HEK293 (cell line): Measurements from ENCODE around the gene IL1RAP.

Experiments used
- BCL11B ChIP-seq: fragments of 450-650 bp; formaldehyde crosslinking; IDR thresholded peaks from 2 replicates; pipeline ENCODE4 v1.5.1; 2016; ENCODE audit warnings: low read depth, missing biosample characterization, missing genetic modification characterization
- CTCF ChIP-seq: fragments of 450-650 bp; formaldehyde crosslinking; IDR thresholded peaks from 2 replicates; pipeline ENCODE4 v1.5.1; 2016; ENCODE audit warnings: missing biosample characterization, missing genetic modification characterization
- GLI2 ChIP-seq: fragments of 450-650 bp; formaldehyde crosslinking; IDR thresholded peaks from 2 replicates; pipeline ENCODE4; 2017; ENCODE audit warnings: missing biosample characterization, missing genetic modification characterization, low read depth, borderline replicate concordance
- HOXA7 ChIP-seq: sonication (generic); formaldehyde crosslinking; IDR thresholded peaks from 2 replicates; pipeline ENCODE4 v1.8.1; 2022; ENCODE audit warnings: missing genetic modification reagents, borderline replicate concordance
- MEIS1 ChIP-seq: sonication (generic); formaldehyde crosslinking; IDR thresholded peaks from 2 replicates; pipeline ENCODE4 v1.8.1; 2022; ENCODE audit warnings: missing genetic modification reagents, mild to moderate bottlenecking, borderline replicate concordance
- PRDM6 ChIP-seq: fragments of 450-650 bp; formaldehyde crosslinking; IDR thresholded peaks from 2 replicates; pipeline ENCODE4 v1.5.1; 2017; ENCODE audit warnings: missing biosample characterization, missing genetic modification characterization
- YY1 ChIP-seq: fragments of 450-650 bp; formaldehyde crosslinking; IDR thresholded peaks from 2 replicates; pipeline ENCODE4 v1.5.1; 2018; ENCODE audit warnings: missing biosample characterization, missing genetic modification characterization
- ZBTB1 ChIP-seq: fragments of 450-650 bp; formaldehyde crosslinking; IDR thresholded peaks from 2 replicates; pipeline ENCODE4 v1.5.1; 2016; ENCODE audit warnings: missing biosample characterization, missing genetic modification characterization
- ZFP3 ChIP-seq: fragments of 450-650 bp; formaldehyde crosslinking; IDR thresholded peaks from 2 replicates; pipeline ENCODE4 v1.5.1; 2016; ENCODE audit warnings: low read depth, missing biosample characterization, missing genetic modification characterization
- ZNF449 ChIP-seq: fragments of 450-650 bp; formaldehyde crosslinking; IDR thresholded peaks from 2 replicates; pipeline ENCODE4 v1.5.1; 2017; ENCODE audit warnings: missing biosample characterization, mild to moderate bottlenecking, missing genetic modification characterization, moderate library complexity
- ZNF501 ChIP-seq: fragments of 450-650 bp; formaldehyde crosslinking; IDR thresholded peaks from 2 replicates; pipeline ENCODE4 v1.5.1; 2016; ENCODE audit warnings: missing biosample characterization, missing genetic modification characterization
- ZNF660 ChIP-seq: fragments of 450-650 bp; IDR thresholded peaks from 2 replicates; pipeline ENCODE4 v1.5.1; 2018; ENCODE audit warnings: missing biosample characterization, mild to moderate bottlenecking, missing genetic modification characterization
- TF ChIP-seq, protein P1 (sequence below): fragments of 450-650 bp; formaldehyde crosslinking; IDR thresholded peaks from 2 replicates; pipeline ENCODE4 v1.5.1; 2016; ENCODE audit warnings: missing biosample characterization, missing genetic modification characterization, borderline replicate concordance

DNA sequence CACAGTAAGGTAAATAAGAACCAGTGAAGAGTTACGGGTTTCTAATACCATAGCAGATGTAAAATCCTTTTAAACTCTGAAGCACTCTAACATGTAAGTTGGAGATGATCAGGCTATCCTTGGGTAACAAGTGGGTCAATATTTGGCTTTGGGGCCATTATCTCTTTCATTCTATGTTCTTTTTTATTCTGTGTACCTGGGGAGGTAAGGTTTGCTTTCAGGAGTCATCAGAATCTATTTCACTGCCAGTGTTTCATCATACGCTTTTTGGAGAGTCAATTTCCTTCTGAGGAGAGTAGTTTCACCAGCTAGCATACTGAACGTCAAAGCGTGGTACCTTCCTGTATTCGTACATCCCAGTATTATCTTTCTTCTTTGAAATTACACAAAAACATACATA, 182.1 kb downstream of the IL1RAP start:
- TF ChIP-seq ZNF501 (tag by site-specific recombination), result no peak
- no peak for TF ChIP-seq GLI2
- no peak for TF ChIP-seq ZNF449
- TF ChIP-seq ZNF660, result no peak
- TF ChIP-seq CTCF (tag by site-specific recombination), result no peak
- TF ChIP-seq BCL11B (tag by site-specific recombination), result no peak
- TF ChIP-seq, protein P1, sequence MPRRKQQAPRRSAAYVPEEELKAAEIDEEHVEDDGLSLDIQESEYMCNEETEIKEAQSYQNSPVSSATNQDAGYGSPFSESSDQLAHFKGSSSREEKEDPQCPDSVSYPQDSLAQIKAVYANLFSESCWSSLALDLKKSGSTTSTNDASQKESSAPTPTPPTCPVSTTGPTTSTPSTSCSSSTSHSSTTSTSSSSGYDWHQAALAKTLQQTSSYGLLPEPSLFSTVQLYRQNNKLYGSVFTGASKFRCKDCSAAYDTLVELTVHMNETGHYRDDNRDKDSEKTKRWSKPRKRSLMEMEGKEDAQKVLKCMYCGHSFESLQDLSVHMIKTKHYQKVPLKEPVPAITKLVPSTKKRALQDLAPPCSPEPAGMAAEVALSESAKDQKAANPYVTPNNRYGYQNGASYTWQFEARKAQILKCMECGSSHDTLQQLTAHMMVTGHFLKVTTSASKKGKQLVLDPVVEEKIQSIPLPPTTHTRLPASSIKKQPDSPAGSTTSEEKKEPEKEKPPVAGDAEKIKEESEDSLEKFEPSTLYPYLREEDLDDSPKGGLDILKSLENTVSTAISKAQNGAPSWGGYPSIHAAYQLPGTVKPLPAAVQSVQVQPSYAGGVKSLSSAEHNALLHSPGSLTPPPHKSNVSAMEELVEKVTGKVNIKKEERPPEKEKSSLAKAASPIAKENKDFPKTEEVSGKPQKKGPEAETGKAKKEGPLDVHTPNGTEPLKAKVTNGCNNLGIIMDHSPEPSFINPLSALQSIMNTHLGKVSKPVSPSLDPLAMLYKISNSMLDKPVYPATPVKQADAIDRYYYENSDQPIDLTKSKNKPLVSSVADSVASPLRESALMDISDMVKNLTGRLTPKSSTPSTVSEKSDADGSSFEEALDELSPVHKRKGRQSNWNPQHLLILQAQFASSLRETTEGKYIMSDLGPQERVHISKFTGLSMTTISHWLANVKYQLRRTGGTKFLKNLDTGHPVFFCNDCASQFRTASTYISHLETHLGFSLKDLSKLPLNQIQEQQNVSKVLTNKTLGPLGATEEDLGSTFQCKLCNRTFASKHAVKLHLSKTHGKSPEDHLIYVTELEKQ, result no peak
- TF ChIP-seq YY1 (tag by site-specific recombination), result no peak
- TF ChIP-seq PRDM6 (tag by site-specific recombination), result no peak
- no peak for TF ChIP-seq ZFP3
- no peak for TF ChIP-seq MEIS1 (CRISPR knock-in tag)
- TF ChIP-seq HOXA7, result no peak
- no peak for TF ChIP-seq ZBTB1
